K562 (cell line): Measurements from ENCODE around the gene LLPH. TPM values are rescaled to one million over a fixed set of nuclear protein-coding genes. Genes with fewer than 3 reads are reported as not detected.

Experiments used
- ARNT ChIP-seq, 2 experiments: fragments of 450-650 bp; IDR thresholded peaks; 2 replicates each; pipeline ENCODE4 v1.6.1; 2016; ENCODE audit warnings: mild to moderate bottlenecking in 1 of 2
- ATF7 ChIP-seq: fragments of 450-650 bp; IDR thresholded peaks from 2 replicates; pipeline ENCODE4 v1.7.1; 2014; ENCODE audit warnings: mild to moderate bottlenecking, moderate library complexity
- CBFA2T2 ChIP-seq: fragments of 450-650 bp; conservative IDR thresholded peaks from 2 replicates; pipeline ENCODE4 v1.6.1; 2017; ENCODE audit warnings: mild to moderate bottlenecking
- CGGBP1 ChIP-seq: fragments of 250-450 bp; sonication (Bioruptor Pico); IDR thresholded peaks from 2 replicates; pipeline ENCODE4 v1.9.0; 2021; ENCODE audit warnings: mild to moderate bottlenecking
- E2F5 ChIP-seq: sonication (generic); formaldehyde crosslinking; IDR thresholded peaks from 2 replicates; pipeline ENCODE4 v1.8.0; 2022; ENCODE audit warnings: mild to moderate bottlenecking, missing genetic modification reagents
- HOMEZ ChIP-seq: fragments of 250-450 bp; sonication (Bioruptor Pico); IDR thresholded peaks from 2 replicates; pipeline ENCODE4 v1.4.0; 2020; ENCODE audit warnings: mild to moderate bottlenecking, moderate library complexity
- KAT7 ChIP-seq: sonication (generic); formaldehyde crosslinking; IDR thresholded peaks from 2 replicates; pipeline ENCODE4 v1.8.0; 2022; ENCODE audit warnings: missing genetic modification reagents, mild to moderate bottlenecking, borderline replicate concordance
- KLF6 ChIP-seq: fragments of 250-450 bp; sonication (Bioruptor Pico); IDR thresholded peaks from 2 replicates; pipeline ENCODE4 v1.4.0; 2020; ENCODE audit warnings: mild to moderate bottlenecking, moderate library complexity, borderline replicate concordance
- RBM17 ChIP-seq: fragments of 200-400 bp; formaldehyde crosslinking; IDR thresholded peaks from 2 replicates; pipeline ENCODE4 v1.6.1; 2017; ENCODE audit warnings: low read depth, mild to moderate bottlenecking, low read length, borderline replicate concordance
- RBM39 ChIP-seq: fragments of 200-400 bp; formaldehyde crosslinking; optimal IDR thresholded peaks from 2 replicates; pipeline ENCODE3; 2018; ENCODE audit warnings: low read depth, low read length
- SIX5 ChIP-seq, 2 experiments: IDR thresholded peaks; 2 replicates each; pipeline ENCODE4 v1.6.1; 2011; ENCODE audit warnings: low read length in 2 of 2, borderline replicate concordance in 1 of 2, low read depth in 1 of 2, mild to moderate bottlenecking in 1 of 2, moderate library complexity in 1 of 2; ENCODE audit not compliant: insufficient read depth in 1 of 2
- TAF7 ChIP-seq: fragments of 450-650 bp; IDR thresholded peaks from 2 replicates; pipeline ENCODE4 v1.6.1; 2016; ENCODE audit warnings: missing genetic modification characterization, missing compliant biosample characterization
- ZBED1 ChIP-seq: IDR thresholded peaks from 2 replicates; pipeline ENCODE4 v1.6.1; 2014
- ZNF224 ChIP-seq: sonication (generic); formaldehyde crosslinking; IDR thresholded peaks from 2 replicates; pipeline ENCODE4 v1.8.0; 2022; ENCODE audit warnings: mild to moderate bottlenecking, missing genetic modification reagents
- ZNF707 ChIP-seq: fragments of 250-450 bp; sonication (Bioruptor Pico); conservative IDR thresholded peaks from 2 replicates; pipeline ENCODE4 v1.8.0; 2022; ENCODE audit warnings: inconsistent platforms, mild to moderate bottlenecking, moderate library complexity
- ZNF778 ChIP-seq: fragments of 450-650 bp; formaldehyde crosslinking; IDR thresholded peaks from 2 replicates; pipeline ENCODE4 v1.4.0; 2020; ENCODE audit warnings: mild to moderate bottlenecking, moderate library complexity
- polyA plus RNA-seq, 8 experiments: library from polyadenylated mRNA; depleted of rRNA in 4 of 8; stranded (reverse) in 5 of 8; unstranded in 3 of 8; fragments of >200 nt; fragmentation: Nextera tagmentation in 2 of 8; fragmentation: Illumina TruSeq in 1 of 8; extraction: Ambion mirVana in 2 of 8; extraction: Trizol in 1 of 8; gene quantifications; 2 replicates each; pipeline versions ENCODE4 v1.2.1 to v1.2.3, GENCODE V29; 2011 to 2014; ENCODE audit warnings: inconsistent platforms in 1 of 8, missing spikeins in 1 of 8
- total RNA-seq, 7 experiments: library from RNA; depleted of rRNA in 6 of 7; stranded (reverse); fragments of >200 nt in 6 of 7; fragmentation: Illumina TruSeq in 2 of 7; extraction: Trizol in 2 of 7; gene quantifications; 2 replicates each; pipeline versions ENCODE4 v1.2.1 to v1.2.3, GENCODE V29; 2011 to 2021; ENCODE audit warnings: low replicate concordance in 1 of 7
- TF ChIP-seq, protein P1 (sequence below): fragments of 200-800 bp; sonication (Bioruptor generic); IDR thresholded peaks from 2 replicates; pipeline ENCODE4 v1.6.1; 2017; ENCODE audit warnings: missing genetic modification characterization, missing compliant biosample characterization
- TF ChIP-seq, protein P2 (sequence below), 2 experiments: fragments of 450-650 bp in 1 of 2; IDR thresholded peaks; 2 replicates each; pipeline ENCODE4 v1.6.1; 2011 to 2017; ENCODE audit warnings: low read depth in 2 of 2, antibody characterized with exemption in 1 of 2, borderline replicate concordance in 1 of 2, low read length in 1 of 2, mild to moderate bottlenecking in 1 of 2, mixed read lengths in 1 of 2; ENCODE audit not compliant: control insufficient read depth in 1 of 2
- TF ChIP-seq, protein P3 (sequence below): fragments of 250-450 bp; sonication (Bioruptor Pico); IDR thresholded peaks from 2 replicates; pipeline ENCODE4 v1.5.0; 2020; ENCODE audit warnings: mild to moderate bottlenecking

The LLPH gene
- total and polyA plus RNA-seq, 9 of the 15 experiments (the other 6 are each of a cell fraction or from before 2014, with no cell fraction given) = 19.1 to 87.3 (median 59.6) TPM

- TF ChIP-seq ZBED1 (no peak), ARNT (IDR thresholded peaks at IDR 0.05) (peak in 1 of 2 experiments; percentile 63; a peak in 1 of 4 replicates), SIX5 (IDR thresholded peaks at IDR 0.05; ENCODE audit: borderline replicate concordance in 1 of 2, insufficient read depth in 1 of 2, low read depth in 1 of 2, low read length in 2 of 2) (no peak), RBM17 (no peak), TAF7 (tag) (no peak), CBFA2T2 (no peak; the same call in 1 of the 2 replicates), ZNF778 (CRISPR knock-in tag) (no peak), ZNF707 (CRISPR knock-in tag) (no peak), ZNF224 (CRISPR knock-in tag) (no peak), KLF6 (CRISPR knock-in tag) (peak; percentile 92; the same call in 1 of the 2 replicates), KAT7 (CRISPR knock-in tag) (no peak), E2F5 (CRISPR knock-in tag) (no peak), CGGBP1 (CRISPR knock-in tag) (no peak), HOMEZ (CRISPR knock-in tag) (no peak), ATF7 (no peak), RBM39 (no peak)
- TF ChIP-seq, protein P1, sequence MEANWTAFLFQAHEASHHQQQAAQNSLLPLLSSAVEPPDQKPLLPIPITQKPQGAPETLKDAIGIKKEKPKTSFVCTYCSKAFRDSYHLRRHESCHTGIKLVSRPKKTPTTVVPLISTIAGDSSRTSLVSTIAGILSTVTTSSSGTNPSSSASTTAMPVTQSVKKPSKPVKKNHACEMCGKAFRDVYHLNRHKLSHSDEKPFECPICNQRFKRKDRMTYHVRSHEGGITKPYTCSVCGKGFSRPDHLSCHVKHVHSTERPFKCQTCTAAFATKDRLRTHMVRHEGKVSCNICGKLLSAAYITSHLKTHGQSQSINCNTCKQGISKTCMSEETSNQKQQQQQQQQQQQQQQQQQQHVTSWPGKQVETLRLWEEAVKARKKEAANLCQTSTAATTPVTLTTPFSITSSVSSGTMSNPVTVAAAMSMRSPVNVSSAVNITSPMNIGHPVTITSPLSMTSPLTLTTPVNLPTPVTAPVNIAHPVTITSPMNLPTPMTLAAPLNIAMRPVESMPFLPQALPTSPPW (CRISPR knock-in tag) = no peak
- TF ChIP-seq, protein P2, sequence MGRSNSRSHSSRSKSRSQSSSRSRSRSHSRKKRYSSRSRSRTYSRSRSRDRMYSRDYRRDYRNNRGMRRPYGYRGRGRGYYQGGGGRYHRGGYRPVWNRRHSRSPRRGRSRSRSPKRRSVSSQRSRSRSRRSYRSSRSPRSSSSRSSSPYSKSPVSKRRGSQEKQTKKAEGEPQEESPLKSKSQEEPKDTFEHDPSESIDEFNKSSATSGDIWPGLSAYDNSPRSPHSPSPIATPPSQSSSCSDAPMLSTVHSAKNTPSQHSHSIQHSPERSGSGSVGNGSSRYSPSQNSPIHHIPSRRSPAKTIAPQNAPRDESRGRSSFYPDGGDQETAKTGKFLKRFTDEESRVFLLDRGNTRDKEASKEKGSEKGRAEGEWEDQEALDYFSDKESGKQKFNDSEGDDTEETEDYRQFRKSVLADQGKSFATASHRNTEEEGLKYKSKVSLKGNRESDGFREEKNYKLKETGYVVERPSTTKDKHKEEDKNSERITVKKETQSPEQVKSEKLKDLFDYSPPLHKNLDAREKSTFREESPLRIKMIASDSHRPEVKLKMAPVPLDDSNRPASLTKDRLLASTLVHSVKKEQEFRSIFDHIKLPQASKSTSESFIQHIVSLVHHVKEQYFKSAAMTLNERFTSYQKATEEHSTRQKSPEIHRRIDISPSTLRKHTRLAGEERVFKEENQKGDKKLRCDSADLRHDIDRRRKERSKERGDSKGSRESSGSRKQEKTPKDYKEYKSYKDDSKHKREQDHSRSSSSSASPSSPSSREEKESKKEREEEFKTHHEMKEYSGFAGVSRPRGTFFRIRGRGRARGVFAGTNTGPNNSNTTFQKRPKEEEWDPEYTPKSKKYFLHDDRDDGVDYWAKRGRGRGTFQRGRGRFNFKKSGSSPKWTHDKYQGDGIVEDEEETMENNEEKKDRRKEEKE (IDR thresholded peaks at IDR 0.05; ENCODE audit: borderline replicate concordance in 1 of 2, control insufficient read depth in 1 of 2, low read depth in 2 of 2, low read length in 1 of 2) = no peak
- TF ChIP-seq, protein P3, sequence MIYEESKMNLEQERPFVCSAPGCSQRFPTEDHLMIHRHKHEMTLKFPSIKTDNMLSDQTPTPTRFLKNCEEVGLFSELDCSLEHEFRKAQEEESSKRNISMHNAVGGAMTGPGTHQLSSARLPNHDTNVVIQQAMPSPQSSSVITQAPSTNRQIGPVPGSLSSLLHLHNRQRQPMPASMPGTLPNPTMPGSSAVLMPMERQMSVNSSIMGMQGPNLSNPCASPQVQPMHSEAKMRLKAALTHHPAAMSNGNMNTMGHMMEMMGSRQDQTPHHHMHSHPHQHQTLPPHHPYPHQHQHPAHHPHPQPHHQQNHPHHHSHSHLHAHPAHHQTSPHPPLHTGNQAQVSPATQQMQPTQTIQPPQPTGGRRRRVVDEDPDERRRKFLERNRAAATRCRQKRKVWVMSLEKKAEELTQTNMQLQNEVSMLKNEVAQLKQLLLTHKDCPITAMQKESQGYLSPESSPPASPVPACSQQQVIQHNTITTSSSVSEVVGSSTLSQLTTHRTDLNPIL (CRISPR knock-in tag) = 0 out of 2 replicates have a peak, but pooled peaks have one; percentile 43
Measured at GRCh38 chr12:66164349-66164821, 33.8 kb upstream of the LLPH start (continued).
